Activated CD4-positive, alpha-beta T cell treated with anti-CD3 and anti-CD28 coated beads for 24 hours (primary cell): ENCODE measurements around the gene EIF5A2.

Experiments used
- DNase-seq, 2 donors: peaks; one replicate each; pipeline ENCODE4 v3.0.0-alpha.2; 2020; ENCODE audit warnings: low read depth in 2 of 2

The EIF5A2 gene

GRCh38 chr3:170852324-170852723, 56.1 kb downstream of the EIF5A2 start:
- DNase-seq, result no peak

- DNase-seq, result no peak
Measured at GRCh38 chr3:170848292-170848917, 60.0 kb downstream of the EIF5A2 start.

- DNase-seq, result no peak
Measured at GRCh38 chr3:170844377-170844776, 64.1 kb downstream of the EIF5A2 start.

- no peak for DNase-seq
Measured at GRCh38 chr3:170840291-170840859, 68.1 kb downstream of the EIF5A2 start.

GRCh38 chr3:170839518-170840100, 68.8 kb downstream of the EIF5A2 start:
- DNase-seq, result no peak
